K562 (cell line): ENCODE measurements around the gene GPX2. TPM values are rescaled to one million over a fixed set of nuclear protein-coding genes. Genes with fewer than 3 reads are reported as not detected.

Source experiments
- ATAC-seq: fragments of 200-7000 bp; cut with Tn5 transposase; 3 replicates; pipeline ENCODE4 v1.9.1; 2020; ENCODE audit warnings: moderate library complexity
- BruUV-seq: library from RNA; stranded (reverse); fragments of 400-500 nt; replicated peaks from 2 replicates; lab custom pipeline; 2021; lab: Mats Ljungman, UMichigan
- CTCF ChIA-PET: fragments of 300-600 bp; formaldehyde crosslinking; extraction: SDS; loops from one replicate; lab custom pipeline; 2021; ENCODE audit warnings: low intra/inter-chr PET ratio; lab: Yijun Ruan, JAX
- POLR2A ChIA-PET: fragments of 300-600, 350-650 bp; sonication (Branson Sonifier 250); formaldehyde crosslinking; extraction: SDS; loops from one replicate; lab custom pipeline; 2021; ENCODE audit warnings: antibody characterized with exemption, inconsistent platforms; lab: Yijun Ruan, JAX
- DNase-seq, 4 experiments: peaks; one replicate each; pipeline versions ENCODE4 v3.0.0 to v3.0.0-alpha.2; 2011 to 2018; ENCODE audit warnings: low spot score in 3 of 4, mixed read lengths in 3 of 4; ENCODE audit errors: extremely low read depth in 1 of 4
- FAIRE-seq: peaks from 2 replicates; lab custom pipeline; 2011; peaks lifted over from hg19 to GRCh38; lab: Jason Lieb, UNC
- H2AFZ ChIP-seq: 2 replicates; pipeline ENCODE4 v1.6.0; 2011; ENCODE audit warnings: low read depth, low read length, control low read depth, inconsistent platforms
- H3K27ac ChIP-seq: fragments of 200-600 bp; 3 replicates; pipeline ENCODE4 v1.8.0; 2011; ENCODE audit warnings: low read depth, mild to moderate bottlenecking, control low read depth, inconsistent platforms, low read length, moderate library complexity, mixed read lengths; ENCODE audit errors: extremely low read depth
- H3K27me3 ChIP-seq, 2 experiments: fragments of 300-600 bp in 1 of 2; 2 replicates in 1 of 2; 3 replicates in 1 of 2; pipeline versions ENCODE4 v1.6.0 to v1.8.0; 2011; ENCODE audit warnings: inconsistent platforms in 2 of 2, low read length in 2 of 2, mild to moderate bottlenecking in 1 of 2, mixed read lengths in 1 of 2, moderate library complexity in 1 of 2; ENCODE audit not compliant: control insufficient read depth in 2 of 2, insufficient read depth in 2 of 2
- H3K36me3 ChIP-seq: fragments of 300-600 bp; 3 replicates; pipeline ENCODE4 v1.8.0; 2011; ENCODE audit warnings: mild to moderate bottlenecking, low read length, inconsistent platforms; ENCODE audit not compliant: control insufficient read depth, insufficient read depth
- H3K4me1 ChIP-seq, 2 experiments: fragments of 200-600 bp in 1 of 2; replicated peaks in 1 of 2; 2 replicates in 1 of 2; 3 replicates in 1 of 2; pipeline versions ENCODE4 v1.5.1 to v1.8.0; 2011; ENCODE audit warnings: inconsistent platforms in 2 of 2, low read length in 2 of 2, mild to moderate bottlenecking in 1 of 2, mixed read lengths in 1 of 2, moderate library complexity in 1 of 2; ENCODE audit not compliant: control insufficient read depth in 2 of 2, insufficient read depth in 2 of 2
- H3K4me2 ChIP-seq: 2 replicates; pipeline ENCODE4 v1.6.1; 2011; ENCODE audit warnings: low read length, control low read depth, inconsistent platforms, mixed read lengths; ENCODE audit not compliant: insufficient read depth
- H3K4me3 ChIP-seq: fragments of 200-600 bp; sonication (generic), shearing (Covaris generic); 2 replicates; pipeline ENCODE4 v1.5.1; 2016; ENCODE audit warnings: control low read depth, inconsistent platforms
- H3K79me2 ChIP-seq: fragments of 200-600 bp; 3 replicates; pipeline ENCODE4 v1.8.0; 2011; ENCODE audit warnings: low read length, inconsistent platforms; ENCODE audit not compliant: control insufficient read depth, insufficient read depth
- H3K9ac ChIP-seq, 2 experiments: 2 replicates each; pipeline versions ENCODE4 v1.6.0 to v1.6.1; 2011; ENCODE audit warnings: low read depth in 2 of 2, low read length in 2 of 2, control low read depth in 1 of 2, inconsistent platforms in 1 of 2, mild to moderate bottlenecking in 1 of 2, mixed read lengths in 1 of 2; ENCODE audit not compliant: insufficient read depth in 1 of 2
- H3K9me1 ChIP-seq: one replicate; pipeline ENCODE4 v1.6.0; 2011; ENCODE audit warnings: inconsistent platforms, mild to moderate bottlenecking, low read length, moderate library complexity; ENCODE audit not compliant: control insufficient read depth, insufficient read depth
- H3K9me3 ChIP-seq: replicated peaks from 2 replicates; pipeline ENCODE4 v1.5.1; 2011; ENCODE audit warnings: low read depth, low read length, inconsistent platforms; ENCODE audit not compliant: control insufficient read depth, insufficient read depth
- H4K20me1 ChIP-seq: replicated peaks from 2 replicates; pipeline ENCODE4 v1.6.1; 2011; ENCODE audit warnings: low read length, inconsistent platforms, mixed read lengths; ENCODE audit not compliant: control insufficient read depth, insufficient read depth
- CBX1 ChIP-seq: sonication (generic); IDR thresholded peaks from 2 replicates; pipeline ENCODE4 v1.6.1; 2016; ENCODE audit warnings: antibody characterized with exemption, low read depth, mild to moderate bottlenecking
- CTCFL ChIP-seq: IDR thresholded peaks from 2 replicates; pipeline ENCODE4 v1.6.1; 2011; ENCODE audit warnings: borderline replicate concordance, low read depth, mild to moderate bottlenecking, moderate library complexity, low read length; ENCODE audit not compliant: insufficient read depth, poor library complexity, severe bottlenecking
- DIDO1 ChIP-seq: fragments of 450-650 bp; IDR thresholded peaks from 2 replicates; pipeline ENCODE4 v1.6.1; 2016; ENCODE audit warnings: low read depth, missing biosample characterization, missing genetic modification characterization
- ETS1 ChIP-seq: conservative IDR thresholded peaks from 2 replicates; pipeline ENCODE4 v1.6.1; 2011; ENCODE audit warnings: low read depth, mild to moderate bottlenecking, low read length; ENCODE audit not compliant: control insufficient read depth
- GTF2F1 ChIP-seq: IDR thresholded peaks from 2 replicates; pipeline ENCODE4 v1.6.1; 2011; ENCODE audit warnings: low read depth, low read length, improper control_type of control experiment
- NRF1 ChIP-seq, 2 experiments: fragments of 450-650 bp; IDR thresholded peaks in 1 of 2; conservative IDR thresholded peaks in 1 of 2; 2 replicates each; pipeline ENCODE4 v1.6.1; 2014; ENCODE audit warnings: mild to moderate bottlenecking in 2 of 2
- POLR3G ChIP-seq: IDR thresholded peaks from 2 replicates; pipeline ENCODE4 v1.6.1; 2011; ENCODE audit not compliant: insufficient read length, insufficient replicate concordance; ENCODE audit errors: extremely low read depth
- TAF15 ChIP-seq: fragments of 200-400 bp; formaldehyde crosslinking; IDR thresholded peaks from 2 replicates; pipeline ENCODE4 v1.6.1; 2017; ENCODE audit warnings: mild to moderate bottlenecking, low read depth, low read length, moderate library complexity
- ZBTB43 ChIP-seq: sonication (generic); formaldehyde crosslinking; IDR thresholded peaks from 2 replicates; pipeline ENCODE4 v1.8.0; 2023; ENCODE audit warnings: mild to moderate bottlenecking, missing genetic modification reagents
- ZC3H8 ChIP-seq: fragments of 450-650 bp; IDR thresholded peaks from 2 replicates; pipeline ENCODE4 v1.6.1; 2017
- ZNF780A ChIP-seq: fragments of 250-450 bp; sonication (Bioruptor Pico); IDR thresholded peaks from 2 replicates; pipeline ENCODE4 v1.5.0; 2021; ENCODE audit warnings: mild to moderate bottlenecking
- WGBS: fragments of 100-300 bp; shearing (Covaris generic); methylation state at CpG from one replicate; pipeline ENCODE4 v1.1.6; 2016; ENCODE audit warnings: low coverage, mixed read lengths; ENCODE audit not compliant: insufficient coverage; ENCODE audit errors: missing lambda C conversion rate; 5-methylcytosine and 5-hydroxymethylcytosine counted together
- in situ Hi-C: fragments of 300-500 bp; cut with MboI; formaldehyde crosslinking; loops from 4 replicates; pipeline ENCODE4 v1.15.0; 2018; ENCODE audit warnings: inconsistent platforms, mixed read lengths
- intact Hi-C: fragments of 100-400 bp; cut with micrococcal nuclease; formaldehyde crosslinking; loops from 2 replicates; pipeline ENCODE4 v1.14.2; 2022
- polyA plus RNA-seq, 8 experiments: library from polyadenylated mRNA; depleted of rRNA in 4 of 8; stranded (reverse) in 5 of 8; unstranded in 3 of 8; fragments of >200 nt; fragmentation: Nextera tagmentation in 2 of 8; fragmentation: Illumina TruSeq in 1 of 8; extraction: Ambion mirVana in 2 of 8; extraction: Trizol in 1 of 8; gene quantifications; 2 replicates each; pipeline versions ENCODE4 v1.2.1 to v1.2.3, GENCODE V29; 2011 to 2014; ENCODE audit warnings: inconsistent platforms in 1 of 8, missing spikeins in 1 of 8
- total RNA-seq, 7 experiments: library from RNA; depleted of rRNA in 6 of 7; stranded (reverse); fragments of >200 nt in 6 of 7; fragmentation: Illumina TruSeq in 2 of 7; extraction: Trizol in 2 of 7; gene quantifications; 2 replicates each; pipeline versions ENCODE4 v1.2.1 to v1.2.3, GENCODE V29; 2011 to 2021; ENCODE audit warnings: low replicate concordance in 1 of 7
- TF ChIP-seq, protein P1 (sequence below): fragments of 250-450 bp; sonication (Bioruptor Pico); IDR thresholded peaks from 2 replicates; pipeline ENCODE4 v1.5.0; 2021
- TF ChIP-seq, protein P2 (sequence below): IDR thresholded peaks from 3 replicates; pipeline ENCODE4 v1.6.1; 2011; ENCODE audit warnings: borderline replicate concordance, mild to moderate bottlenecking; ENCODE audit not compliant: insufficient read length, insufficient read depth
- TF ChIP-seq, protein P3 (sequence below): fragments of 450-650 bp; formaldehyde crosslinking; IDR thresholded peaks from 2 replicates; pipeline ENCODE4 v1.4.0; 2022; ENCODE audit warnings: missing genetic modification characterization

Gene GPX2
- total and polyA plus RNA-seq, 9 of the 15 experiments (the other 6 are each of a cell fraction or from before 2014, with no cell fraction given): 0.24 TPM; not detected in 8

- no peaks in the 10 kb centered on the region for H3K27me3 ChIP-seq
- ATAC-seq (no peak), DNase-seq (no peak), FAIRE-seq (no peak)
- H3K9ac ChIP-seq: no peak overlapping the region
- H4K20me1 ChIP-seq: no peaks in the 10 kb centered on the region
- H3K4me3 ChIP-seq: no peak overlapping the region
- no peaks in the 10 kb centered on the region for H3K9me1 ChIP-seq
- H3K36me3 ChIP-seq: peaks cover 3% of the 10 kb centered on the region; the same call in 1 of the 3 replicates
- no peak overlapping the region for H3K4me2 ChIP-seq
- CTCF ChIA-PET: no interaction called here
- H3K9me3 ChIP-seq: no peaks in the 10 kb centered on the region
- in situ Hi-C loops: no loop called here
- H2AFZ ChIP-seq: no peak overlapping the region
- BruUV-seq: no TSS peak
- TF ChIP-seq NRF1 (conservative IDR thresholded peaks at IDR 0.05 in 1 of 2, IDR thresholded peaks at IDR 0.05 in 1 of 2) (no peak), CTCFL (no peak), ETS1 (no peak), POLR3G (no peak), GTF2F1 (no peak), CBX1 (no peak), ZBTB43 (CRISPR knock-in tag) (no peak), DIDO1 (tag) (no peak), ZC3H8 (no peak), TAF15 (no peak), ZNF780A (CRISPR knock-in tag) (no peak)
- TF ChIP-seq, protein P1, sequence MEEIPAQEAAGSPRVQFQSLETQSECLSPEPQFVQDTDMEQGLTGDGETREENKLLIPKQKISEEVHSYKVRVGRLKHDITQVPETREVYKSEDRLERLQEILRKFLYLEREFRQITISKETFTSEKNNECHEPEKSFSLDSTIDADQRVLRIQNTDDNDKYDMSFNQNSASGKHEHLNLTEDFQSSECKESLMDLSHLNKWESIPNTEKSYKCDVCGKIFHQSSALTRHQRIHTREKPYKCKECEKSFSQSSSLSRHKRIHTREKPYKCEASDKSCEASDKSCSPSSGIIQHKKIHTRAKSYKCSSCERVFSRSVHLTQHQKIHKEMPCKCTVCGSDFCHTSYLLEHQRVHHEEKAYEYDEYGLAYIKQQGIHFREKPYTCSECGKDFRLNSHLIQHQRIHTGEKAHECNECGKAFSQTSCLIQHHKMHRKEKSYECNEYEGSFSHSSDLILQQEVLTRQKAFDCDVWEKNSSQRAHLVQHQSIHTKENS (CRISPR knock-in tag): no peak
- TF ChIP-seq, protein P2, sequence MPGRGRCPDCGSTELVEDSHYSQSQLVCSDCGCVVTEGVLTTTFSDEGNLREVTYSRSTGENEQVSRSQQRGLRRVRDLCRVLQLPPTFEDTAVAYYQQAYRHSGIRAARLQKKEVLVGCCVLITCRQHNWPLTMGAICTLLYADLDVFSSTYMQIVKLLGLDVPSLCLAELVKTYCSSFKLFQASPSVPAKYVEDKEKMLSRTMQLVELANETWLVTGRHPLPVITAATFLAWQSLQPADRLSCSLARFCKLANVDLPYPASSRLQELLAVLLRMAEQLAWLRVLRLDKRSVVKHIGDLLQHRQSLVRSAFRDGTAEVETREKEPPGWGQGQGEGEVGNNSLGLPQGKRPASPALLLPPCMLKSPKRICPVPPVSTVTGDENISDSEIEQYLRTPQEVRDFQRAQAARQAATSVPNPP: no peak
- TF ChIP-seq, protein P3, sequence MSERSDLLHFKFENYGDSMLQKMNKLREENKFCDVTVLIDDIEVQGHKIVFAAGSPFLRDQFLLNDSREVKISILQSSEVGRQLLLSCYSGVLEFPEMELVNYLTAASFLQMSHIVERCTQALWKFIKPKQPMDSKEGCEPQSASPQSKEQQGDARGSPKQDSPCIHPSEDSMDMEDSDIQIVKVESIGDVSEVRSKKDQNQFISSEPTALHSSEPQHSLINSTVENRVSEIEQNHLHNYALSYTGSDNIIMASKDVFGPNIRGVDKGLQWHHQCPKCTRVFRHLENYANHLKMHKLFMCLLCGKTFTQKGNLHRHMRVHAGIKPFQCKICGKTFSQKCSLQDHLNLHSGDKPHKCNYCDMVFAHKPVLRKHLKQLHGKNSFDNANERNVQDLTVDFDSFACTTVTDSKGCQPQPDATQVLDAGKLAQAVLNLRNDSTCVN (CRISPR knock-in tag): no peak
- POLR2A ChIA-PET: interaction anchor here (2.2 kb wide), 1 partner anchor 10 kb away, joined by 6 read pairs; no protein-coding TSS in a partner anchor
- no peaks in the 10 kb centered on the region; a peak in 2 of 5 replicates for H3K4me1 ChIP-seq
- 62% methylated on average over 5 of the region's 6 CpGs for WGBS
- no peak overlapping the region for H3K27ac ChIP-seq
- intact Hi-C loops: no loop called here
- H3K79me2 ChIP-seq: no peaks in the 10 kb centered on the region
These were observed 1.0 kb upstream of the GPX2 start for GRCh38 chr14:64943556-64943955.
